HepG2 (cell line): ENCODE results near the gene ACAT2. TPM values are rescaled to one million over a fixed set of nuclear protein-coding genes. Genes with fewer than 3 reads are reported as not detected.
A peak's percentile ranks its signal among the peaks of the same experiment; 100 is the strongest.

Source experiments
- ATRX ChIP-seq: sonication (generic); formaldehyde crosslinking; IDR thresholded peaks from 2 replicates; pipeline ENCODE4 v1.4.0; 2020; ENCODE audit warnings: missing genetic modification reagents, borderline replicate concordance
- CEBPB ChIP-seq: IDR thresholded peaks from 2 replicates; pipeline ENCODE4 v1.6.1; 2011; ENCODE audit warnings: low read depth, low read length, improper control_type of control experiment, borderline replicate concordance
- FOXA1 ChIP-seq, 2 experiments: fragments of 450-650 bp in 1 of 2; sonication (generic) in 1 of 2; formaldehyde crosslinking in 1 of 2; IDR thresholded peaks; 2 replicates each; pipeline versions ENCODE4 v1.4.0 to v1.6.1; 2016 to 2020; ENCODE audit warnings: missing genetic modification reagents in 1 of 2
- FOXK1 ChIP-seq: sonication (generic); formaldehyde crosslinking; IDR thresholded peaks from 2 replicates; pipeline ENCODE4 v1.4.0; 2020; ENCODE audit warnings: low read depth, missing genetic modification reagents, borderline replicate concordance
- GABPA ChIP-seq, 2 experiments: IDR thresholded peaks; 2 replicates each; pipeline ENCODE4 v1.6.1; 2011 to 2016; ENCODE audit warnings: low read depth in 2 of 2, low read length in 1 of 2, missing biosample characterization in 1 of 2, missing genetic modification characterization in 1 of 2
- MBD4 ChIP-seq: IDR thresholded peaks from 2 replicates; pipeline ENCODE4 v1.6.1; 2012; ENCODE audit warnings: low read length, inconsistent platforms, borderline replicate concordance
- MYC ChIP-seq: sonication (generic); formaldehyde crosslinking; IDR thresholded peaks from 2 replicates; pipeline ENCODE4 v1.9.0; 2021; ENCODE audit warnings: missing genetic modification reagents, borderline replicate concordance
- NR3C1 ChIP-seq: sonication (generic); formaldehyde crosslinking; IDR thresholded peaks from 2 replicates; pipeline ENCODE4 v1.4.0; 2020; ENCODE audit warnings: missing genetic modification reagents
- PLSCR1 ChIP-seq: sonication (generic); formaldehyde crosslinking; IDR thresholded peaks from 2 replicates; pipeline ENCODE4 v1.5.0; 2020; ENCODE audit warnings: missing genetic modification reagents, mild to moderate bottlenecking, borderline replicate concordance
- SATB2 ChIP-seq: sonication (generic); formaldehyde crosslinking; IDR thresholded peaks from 2 replicates; pipeline ENCODE4 v1.5.0; 2020; ENCODE audit warnings: missing genetic modification reagents
- SIX1 ChIP-seq: sonication (generic); formaldehyde crosslinking; IDR thresholded peaks from 2 replicates; pipeline ENCODE4 v1.4.0; 2020; ENCODE audit warnings: missing genetic modification reagents, borderline replicate concordance
- TBX3 ChIP-seq: fragments of 450-650 bp; IDR thresholded peaks from 2 replicates; pipeline ENCODE4 v1.6.1; 2017; ENCODE audit warnings: antibody characterized with exemption, mild to moderate bottlenecking, inconsistent platforms, borderline replicate concordance
- TIGD3 ChIP-seq: sonication (generic); formaldehyde crosslinking; IDR thresholded peaks from 2 replicates; pipeline ENCODE4 v1.5.1; 2020; ENCODE audit warnings: mild to moderate bottlenecking, missing genetic modification reagents, borderline replicate concordance
- TSC22D2 ChIP-seq: sonication (generic); formaldehyde crosslinking; IDR thresholded peaks from 2 replicates; pipeline ENCODE4 v1.5.1; 2020; ENCODE audit warnings: missing genetic modification reagents, mild to moderate bottlenecking, borderline replicate concordance
- ZFP36L1 ChIP-seq: sonication (generic); formaldehyde crosslinking; IDR thresholded peaks from 2 replicates; pipeline ENCODE4 v1.8.0; 2022; ENCODE audit warnings: mild to moderate bottlenecking, missing genetic modification reagents, moderate library complexity
- ZKSCAN8 ChIP-seq: IDR thresholded peaks from 2 replicates; pipeline ENCODE4 v1.6.1; 2016; ENCODE audit warnings: borderline replicate concordance, missing genetic modification reagents, missing compliant biosample characterization
- ZMYM4 ChIP-seq: sonication (generic); formaldehyde crosslinking; IDR thresholded peaks from 2 replicates; pipeline ENCODE4 v1.8.1; 2023; ENCODE audit warnings: mild to moderate bottlenecking, missing genetic modification reagents
- ZNF138 ChIP-seq: sonication (generic); formaldehyde crosslinking; IDR thresholded peaks from 2 replicates; pipeline ENCODE4 v1.5.0; 2020; ENCODE audit warnings: mild to moderate bottlenecking, low read depth, missing genetic modification reagents
- ZNF232 ChIP-seq: sonication (generic); formaldehyde crosslinking; IDR thresholded peaks from 2 replicates; pipeline ENCODE4 v1.4.0; 2020; ENCODE audit warnings: missing genetic modification reagents, borderline replicate concordance
- ZNF329 ChIP-seq: sonication (generic); formaldehyde crosslinking; IDR thresholded peaks from 2 replicates; pipeline ENCODE4 v1.9.0; 2021; ENCODE audit warnings: low read depth, mild to moderate bottlenecking, missing genetic modification reagents
- ZNF468 ChIP-seq: sonication (generic); formaldehyde crosslinking; IDR thresholded peaks from 2 replicates; pipeline ENCODE4 v1.8.0; 2022; ENCODE audit warnings: mild to moderate bottlenecking, moderate library complexity, missing genetic modification reagents
- ZNF740 ChIP-seq: sonication (generic); formaldehyde crosslinking; IDR thresholded peaks from 2 replicates; pipeline ENCODE4 v1.4.0; 2020; ENCODE audit warnings: missing genetic modification reagents
- ZNF75D ChIP-seq: sonication (generic); formaldehyde crosslinking; IDR thresholded peaks from 2 replicates; pipeline ENCODE4 v1.8.1; 2023; ENCODE audit warnings: missing genetic modification reagents, mild to moderate bottlenecking, borderline replicate concordance
- polyA plus RNA-seq, 8 experiments: library from polyadenylated mRNA; depleted of rRNA in 3 of 8; stranded (reverse) in 7 of 8; unstranded in 1 of 8; fragments of >200 nt; fragmentation: Illumina TruSeq in 4 of 8; extraction: Trizol in 4 of 8; gene quantifications; 2 replicates each; pipeline versions ENCODE4 v1.2.1 to v1.2.3, GENCODE V29; 2011 to 2016; ENCODE audit warnings: low read depth in 4 of 8, missing spikeins in 1 of 8, mixed read lengths in 1 of 8; ENCODE audit not compliant: insufficient read depth in 1 of 8
- total RNA-seq, 5 experiments: library from RNA; depleted of rRNA; stranded (reverse); fragments of >200 nt; fragmentation: Illumina TruSeq; extraction: Trizol; gene quantifications; 2 replicates each; pipeline ENCODE4 v1.2.3, GENCODE V29; 2016; ENCODE audit warnings: low read depth in 1 of 5

ACAT2 gene
- total and polyA plus RNA-seq, 2 of the 13 experiments (the other 11 are each of a cell fraction or from before 2014, with no cell fraction given), result 121 to 534 TPM

GRCh38 chr6:159726918-159727716, 34.7 kb upstream of the ACAT2 start, which contains the start of gene WTAP (continued):
- TF ChIP-seq ZNF75D (CRISPR knock-in tag) (peak; percentile 95; the same call in 1 of the 2 replicates), ZNF468 (CRISPR knock-in tag) (peak; percentile 98; the same call in 1 of the 2 replicates), NR3C1 (CRISPR knock-in tag) (no peak), FOXK1 (CRISPR knock-in tag) (peak; percentile 96), ZKSCAN8 (CRISPR knock-in tag) (peak; percentile 91; the same call in 1 of the 2 replicates), ZNF138 (CRISPR knock-in tag) (peak; percentile 95), FOXA1 (IDR thresholded peaks at IDR 0.05) (no peak), FOXA1 (CRISPR knock-in tag; IDR thresholded peaks at IDR 0.05) (peak; percentile 55), ZFP36L1 (CRISPR knock-in tag) (peak; percentile 98), TIGD3 (peak; percentile 98), ZNF740 (no peak; the same call in 1 of the 2 replicates), ZNF232 (CRISPR knock-in tag) (peak; percentile 99), MBD4 (no peak), TSC22D2 (peak; percentile 97; the same call in 1 of the 2 replicates), ZNF329 (CRISPR knock-in tag) (peak; percentile 88), SATB2 (peak; percentile 99), ZMYM4 (peak; percentile 99), GABPA (IDR thresholded peaks at IDR 0.05; ENCODE audit: low read depth, low read length) (peak; percentile 65), GABPA (CRISPR knock-in tag; IDR thresholded peaks at IDR 0.05; ENCODE audit: low read depth) (peak; percentile 89), TBX3 (peak; percentile 85), MYC (peak; percentile 100), SIX1 (peak; percentile 33; the same call in 1 of the 2 replicates), ATRX (CRISPR knock-in tag) (no peak), PLSCR1 (CRISPR knock-in tag) (no peak), CEBPB (no peak)
